ENCODE results near the gene GRIFIN.

GRCh38 chr7:2494191-2495130 is 18.3 kb upstream of the GRIFIN start:
- TF ChIP-seq CTCF (IDR thresholded peaks at IDR 0.05) (no peak), POLR2A (IDR thresholded peaks at IDR 0.05) (no peak), EP300 (IDR thresholded peaks at IDR 0.05) (no peak)

Measured in sigmoid colon (tissue), 4 donors.